Testis (tissue), 3 donors: ENCODE measurements around the gene KIF27. TPM values are rescaled to one million over a fixed set of nuclear protein-coding genes. Genes with fewer than 3 reads are reported as not detected.
"Not testable (repeated sequence)": the region's sequence is repeated elsewhere in the genome, so short reads cannot be mapped to it uniquely, and the experiment has no call there.

Source experiments
- DNase-seq: peaks from one replicate; pipeline ENCODE4 v3.0.0-alpha.2; 2019
- H3K27ac ChIP-seq, 2 donors: fragments of 200-600 bp; sonication (generic); one replicate each; pipeline ENCODE4 v1.5.1; 2019
- H3K27me3 ChIP-seq: fragments of 200-600 bp; sonication (generic); one replicate; pipeline ENCODE4 v1.5.1; 2019
- H3K36me3 ChIP-seq: fragments of 200-600 bp; sonication (generic); one replicate; pipeline ENCODE4 v1.5.1; 2017; ENCODE audit warnings: low read depth; ENCODE audit errors: missing control alignments
- H3K4me1 ChIP-seq: fragments of 200-600 bp; sonication (generic); one replicate; pipeline ENCODE4 v1.5.1; 2019
- H3K4me3 ChIP-seq, 2 donors: fragments of 200-600 bp; sonication (generic); one replicate each; pipeline ENCODE4 v1.5.1; 2017 to 2019
- H3K9me3 ChIP-seq: fragments of 200-600 bp; sonication (generic); one replicate; pipeline ENCODE4 v1.5.1; 2017
- CTCF ChIP-seq, 3 experiments: fragments of 450-650 bp in 2 of 3; fragments of 200-600 bp in 1 of 3; sonication (generic) in 1 of 3; IDR thresholded peaks; one replicate each; pipeline ENCODE4 v1.5.1; 2016 to 2019; ENCODE audit warnings: antibody characterized with exemption in 3 of 3, mild to moderate bottlenecking in 2 of 3, moderate library complexity in 1 of 3
- POLR2A ChIP-seq: fragments of 450-650 bp; IDR thresholded peaks from one replicate; pipeline ENCODE4 v1.6.1; 2017; ENCODE audit warnings: antibody characterized with exemption, mild to moderate bottlenecking, moderate library complexity
- WGBS, 2 donors: methylation state at CpG; one replicate each; pipeline ENCODE4 v1.1.5; 2018; 5-methylcytosine and 5-hydroxymethylcytosine counted together
- intact Hi-C: fragments of 100-400 bp; cut with DNase I; formaldehyde crosslinking; loops from one replicate; pipeline ENCODE4 v1.15.1; 2023; ENCODE audit warnings: low total_unique reads
- polyA plus RNA-seq: library from polyadenylated mRNA; stranded (reverse); fragments of 350-450 nt; fragmentation: Illumina TruSeq; extraction: RNeasy Lipid Tissue Mini Kit (QIAGEN cat#74804); gene quantifications from one replicate; pipeline ENCODE4 v1.2.3, GENCODE V29; 2014; ENCODE audit warnings: low read depth, low replicate concordance; ENCODE audit not compliant: insufficient read depth
- total RNA-seq, 2 donors: library from RNA; depleted of rRNA; stranded (reverse); fragments of >200 nt; gene quantifications; one replicate each; pipeline ENCODE4 v1.2.3, GENCODE V29; 2016

The KIF27 gene
- total and polyA plus RNA-seq, 3 donors from 2014 or later, result 16.1 to 29.4 (median 22.5) TPM

- no peaks in the 10 kb centered on the region for H3K36me3 ChIP-seq
Measured at GRCh38 chr9:83920469-83920926, 734 bp downstream of the KIF27 start.

GRCh38 chr9:83919111-83919510, 2.1 kb downstream of the KIF27 start:
- H3K9me3 ChIP-seq, result no peaks in the 10 kb centered on the region
- H3K27me3 ChIP-seq, result no peaks in the 10 kb centered on the region
- H3K4me1 ChIP-seq, result peaks cover 5% of the 10 kb centered on the region
- no peaks in the 10 kb centered on the region for H3K36me3 ChIP-seq
- no peak for TF ChIP-seq POLR2A
- no peak for TF ChIP-seq CTCF (IDR thresholded peaks at IDR 0.05)
- H3K27ac ChIP-seq, result no peak overlapping the region
- intact Hi-C loops, result no loop called here
- 75 to 96% methylated on average over 1 of the region's 1 CpG for WGBS, 2 donors
- no peak for DNase-seq
- H3K4me3 ChIP-seq, result no peak overlapping the region

More at GRCh38 chr9:83920469-83920926, 734 bp downstream of the KIF27 start:
- H3K9me3 ChIP-seq, result no peaks in the 10 kb centered on the region
- TF ChIP-seq CTCF (IDR thresholded peaks at IDR 0.05), result peak in 2 of 3 experiments; percentile 0 to 26
- no peak for TF ChIP-seq POLR2A
- peak overlapping the region; percentile 78 to 99 for H3K4me3 ChIP-seq
- peak; percentile 79 for DNase-seq
- intact Hi-C loops, result no loop called here
- H3K27ac ChIP-seq, result peak overlapping the region; percentile 82 to 97
- H3K27me3 ChIP-seq, result no peaks in the 10 kb centered on the region
- 2 to 4% methylated on average over 14 to 16 of the region's 16 CpGs for WGBS, 2 donors
- peaks cover 5% of the 10 kb centered on the region for H3K4me1 ChIP-seq

- H3K36me3 ChIP-seq, DNase-seq, H3K4me1 ChIP-seq, H3K27me3 ChIP-seq, intact Hi-C loops, H3K27ac ChIP-seq, H3K9me3 ChIP-seq, H3K4me3 ChIP-seq: not testable (repeated sequence)
- peak in 1 of 3 experiments; percentile 36 for TF ChIP-seq CTCF (IDR thresholded peaks at IDR 0.05)
- 39 to 54% methylated on average over 3 of the region's 3 CpGs for WGBS, 2 donors
Measured at GRCh38 chr9:83912194-83912593, 9.0 kb downstream of the KIF27 start.

GRCh38 chr9:83906144-83906543, 15.1 kb downstream of the KIF27 start:
- intact Hi-C loops, result no loop called here
- Histone ChIP-seq H3K27me3 (no peaks in the 10 kb centered on the region), H3K9me3 (no peaks in the 10 kb centered on the region), H3K27ac (no peak overlapping the region), H3K36me3 (no peaks in the 10 kb centered on the region), H3K4me1 (no peaks in the 10 kb centered on the region), H3K4me3 (no peak overlapping the region)
- no peak for DNase-seq
- TF ChIP-seq CTCF (IDR thresholded peaks at IDR 0.05), result no peak

- WGBS, 2 donors, result 79 to 90% methylated on average over 5 of the region's 5 CpGs
- intact Hi-C loops, H3K9me3 ChIP-seq, H3K4me1 ChIP-seq, H3K27me3 ChIP-seq, H3K4me3 ChIP-seq, DNase-seq, H3K27ac ChIP-seq, H3K36me3 ChIP-seq: not testable (repeated sequence)
Measured at GRCh38 chr9:83900615-83901014, 20.6 kb downstream of the KIF27 start.

GRCh38 chr9:83894301-83894700, 26.9 kb downstream of the KIF27 start:
- 97% methylated on average over 2 of the region's 2 CpGs for WGBS, 2 donors
- intact Hi-C loops, H3K27me3 ChIP-seq, H3K4me3 ChIP-seq, H3K9me3 ChIP-seq, H3K36me3 ChIP-seq, H3K27ac ChIP-seq, DNase-seq, H3K4me1 ChIP-seq: not testable (repeated sequence)

GRCh38 chr9:83886498-83886897, 34.7 kb downstream of the KIF27 start:
- H3K4me1 ChIP-seq, H3K27ac ChIP-seq, H3K36me3 ChIP-seq, H3K9me3 ChIP-seq, H3K4me3 ChIP-seq, H3K27me3 ChIP-seq, intact Hi-C loops, DNase-seq: not testable (repeated sequence)
- 94 to 97% methylated on average over 2 of the region's 2 CpGs for WGBS, 2 donors

GRCh38 chr9:83885559-83886240, 35.5 kb downstream of the KIF27 start:
- H3K27me3 ChIP-seq, intact Hi-C loops, H3K27ac ChIP-seq, H3K36me3 ChIP-seq, H3K9me3 ChIP-seq, DNase-seq, H3K4me3 ChIP-seq, H3K4me1 ChIP-seq: not testable (repeated sequence)
- 77 to 79% methylated on average over 3 of the region's 3 CpGs for WGBS, 2 donors
